GM12878 (cell line): ENCODE measurements around the gene PAXX. TPM values are rescaled to one million over a fixed set of nuclear protein-coding genes. Genes with fewer than 3 reads are reported as not detected.

Source experiments
- ATAC-seq: fragments of 200-7000 bp; cut with Tn5 transposase; 3 replicates; pipeline ENCODE4 v1.9.1; 2020; ENCODE audit warnings: mild to moderate bottlenecking, moderate library complexity
- BruUV-seq: library from RNA; stranded (reverse); fragments of 400-500 nt; replicated peaks from 2 replicates; lab custom pipeline; 2021; lab: Mats Ljungman, UMichigan
- CTCF ChIA-PET: fragments of 300-600 bp; sonication (Branson Sonifier 250); formaldehyde crosslinking; extraction: SDS; loops from one replicate; lab custom pipeline; 2021; ENCODE audit warnings: inconsistent platforms; lab: Yijun Ruan, JAX
- POLR2A ChIA-PET: fragments of 350-600 bp; formaldehyde crosslinking; extraction: SDS; loops from one replicate; lab custom pipeline; 2021; ENCODE audit warnings: inconsistent platforms; lab: Charles Lee
- RAD21 ChIA-PET: fragments of 300-600 bp; sonication (Branson Sonifier 250); formaldehyde crosslinking; loops from one replicate; lab custom pipeline; 2023; ENCODE audit warnings: antibody characterized with exemption; ENCODE audit not compliant: unreplicated experiment; lab: Charles Lee
- SMC1A ChIA-PET: fragments of 300-600 bp; sonication (Branson Sonifier 250); formaldehyde crosslinking; loops from one replicate; lab custom pipeline; 2023; ENCODE audit not compliant: unreplicated experiment, uncharacterized antibody; lab: Charles Lee
- DNase-seq: peaks from one replicate; pipeline ENCODE4 v3.0.0-alpha.2; 2011; ENCODE audit warnings: low read depth, low spot score
- FAIRE-seq: peaks from 3 replicates; lab custom pipeline; 2011; peaks lifted over from hg19 to GRCh38; lab: Jason Lieb, UNC
- H2AFZ ChIP-seq: 2 replicates; pipeline ENCODE4 v1.6.0; 2011; ENCODE audit warnings: low read depth, low read length, control low read depth; ENCODE audit not compliant: control insufficient read depth
- H3K27ac ChIP-seq: 2 replicates; pipeline ENCODE4 v1.5.1; 2011; ENCODE audit warnings: control low read depth; ENCODE audit not compliant: control insufficient read depth, insufficient read depth
- H3K27me3 ChIP-seq, 2 experiments: replicated peaks in 1 of 2; 2 replicates each; pipeline versions ENCODE4 v1.6.0 to v1.6.1; 2011; ENCODE audit warnings: low read length in 1 of 2; ENCODE audit not compliant: control insufficient read depth in 2 of 2, insufficient read depth in 2 of 2
- H3K36me3 ChIP-seq, 2 experiments: 2 replicates each; pipeline ENCODE4 v1.5.1; 2011; ENCODE audit warnings: low read length in 1 of 2; ENCODE audit not compliant: control insufficient read depth in 2 of 2, insufficient read depth in 2 of 2
- H3K4me1 ChIP-seq: 2 replicates; pipeline ENCODE4 v1.6.1; 2011; ENCODE audit warnings: mild to moderate bottlenecking, low read length, moderate library complexity, mixed read lengths; ENCODE audit not compliant: control insufficient read depth, insufficient read depth
- H3K4me2 ChIP-seq: 2 replicates; pipeline ENCODE4 v1.6.0; 2011; ENCODE audit warnings: control low read depth; ENCODE audit not compliant: control insufficient read depth, insufficient read depth
- H3K4me3 ChIP-seq: fragments of 200-600 bp; sonication (generic); 2 replicates; pipeline ENCODE4 v1.5.1; 2016
- H3K79me2 ChIP-seq: 2 replicates; pipeline ENCODE4 v1.6.0; 2011; ENCODE audit warnings: low read length; ENCODE audit not compliant: control insufficient read depth, insufficient read depth
- H3K9ac ChIP-seq: 2 replicates; pipeline ENCODE4 v1.8.0; 2011; ENCODE audit warnings: low read length, control low read depth, mixed read lengths; ENCODE audit not compliant: control insufficient read depth, insufficient read depth
- H3K9me3 ChIP-seq: replicated peaks from 3 replicates; pipeline ENCODE4 v1.5.1; 2011; ENCODE audit warnings: mild to moderate bottlenecking, low read length; ENCODE audit not compliant: control insufficient read depth, insufficient read depth
- H4K20me1 ChIP-seq: 2 replicates; pipeline ENCODE4 v1.6.0; 2011; ENCODE audit not compliant: control insufficient read depth, insufficient read depth
- CHD4 ChIP-seq: fragments of 200-600 bp; sonication (generic); IDR thresholded peaks from 2 replicates; pipeline ENCODE4 v1.6.1; 2016; ENCODE audit warnings: mild to moderate bottlenecking
- TCF3 ChIP-seq: IDR thresholded peaks from 2 replicates; pipeline ENCODE4 v1.6.1; 2012; ENCODE audit warnings: low read depth, mild to moderate bottlenecking, low read length, borderline replicate concordance; ENCODE audit not compliant: insufficient read depth
- whole genome bisulfite sequencing: methylation state at CpG from one replicate; pipeline ENCODE4 v1.1.6; 2016; ENCODE audit warnings: low lambda C conversion rate; ENCODE audit not compliant: insufficient replicate concordance, insufficient coverage; ENCODE audit errors: missing lambda C conversion rate; 5-methylcytosine and 5-hydroxymethylcytosine counted together
- in situ Hi-C: fragments of 300-500 bp; cut with MboI; formaldehyde crosslinking; loops from 9 replicates; pipeline ENCODE4 v1.14.3; 2018; ENCODE audit warnings: mixed read lengths
- intact Hi-C: fragments of 100-400 bp; cut with micrococcal nuclease; formaldehyde crosslinking; loops from one replicate; pipeline ENCODE4 v1.14.2; 2022; ENCODE audit not compliant: unreplicated experiment
- polyA plus RNA-seq, 11 experiments: library from polyadenylated mRNA; depleted of rRNA in 4 of 11; unstranded in 6 of 11; stranded (reverse) in 5 of 11; fragments of >200 nt; fragmentation: Nextera tagmentation in 4 of 11; fragmentation: Illumina TruSeq in 1 of 11; extraction: Ambion mirVana in 4 of 11; extraction: Trizol in 1 of 11; gene quantifications; 1 replicate in 1 of 11; 2 replicates in 10 of 11; pipeline versions ENCODE4 v1.2.1 to v1.2.3, GENCODE V29; 2011 to 2016; ENCODE audit warnings: inconsistent platforms in 2 of 11, missing spikeins in 2 of 11, low read depth in 1 of 11
- total RNA-seq, 4 experiments: library from RNA; depleted of rRNA in 3 of 4; stranded (reverse); fragments of >200 nt in 3 of 4; fragmentation: Illumina TruSeq in 1 of 4; extraction: Trizol in 1 of 4; gene quantifications; 2 replicates each; pipeline versions ENCODE4 v1.2.1 to v1.2.3, GENCODE V29; 2013 to 2021

PAXX gene
- total and polyA plus RNA-seq, 10 of the 15 experiments (the other 5 are each of a cell fraction or from before 2014, with no cell fraction given) = 0.18 to 60.6 (median 29.5) TPM

GRCh38 chr9:137034039-137034708 is 42.0 kb downstream of the PAXX start:
- Histone ChIP-seq H2AFZ (peak overlapping the region; percentile 33; the same call in 1 of the 2 replicates), H3K27ac (no peak overlapping the region), H3K9ac (no peak overlapping the region; the same call in 1 of the 2 replicates)
- RAD21 ChIA-PET = interaction anchor here (0.5 to 3.8 kb wide), 22 partner anchors 9 to 293 kb away, joined by 3 to 109 read pairs (median 6); partner anchors contain the start of genes AJM1, MAN1B1, SAPCD2 and TMEM141
- in situ Hi-C loops = no loop called here
- no peak for TF ChIP-seq CHD4
- 0 out of 2 replicates have a peak, but pooled peaks have one; percentile 26 for TF ChIP-seq TCF3
- TF ChIP-seq, all 136 proteins: peak for 1
- peak overlapping the region; percentile 79 for H3K4me2 ChIP-seq
- H3K9me3 ChIP-seq = no peaks in the 10 kb centered on the region
- peaks cover 42% of the 10 kb centered on the region for H3K4me1 ChIP-seq
- H3K4me3 ChIP-seq = peak overlapping the region; percentile 36; the same call in 1 of the 2 replicates
- DNase-seq = no peak
- peak; percentile 10 for ATAC-seq
- FAIRE-seq = no peak
- intact Hi-C loops = no loop called here
- 6% methylated on average over 12 of the region's 15 CpGs for WGBS
- H3K79me2 ChIP-seq = no peaks in the 10 kb centered on the region
- BruUV-seq = no TSS peak
- SMC1A ChIA-PET = interaction anchor here (0.9 to 5.2 kb wide), 17 partner anchors 13 to 268 kb away, joined by 3 to 77 read pairs (median 6); partner anchors contain the start of gene TMEM141
- H4K20me1 ChIP-seq = no peaks in the 10 kb centered on the region
- no peaks in the 10 kb centered on the region for H3K36me3 ChIP-seq
- POLR2A ChIA-PET = interaction anchor here (0.6 to 2.6 kb wide), 9 partner anchors 34 to 246 kb away, joined by 3 to 19 read pairs (median 4); partner anchors contain the start of genes MAN1B1, SAPCD2 and TMEM141
- CTCF ChIA-PET = interaction anchor here (0.7 to 4.4 kb wide), 43 partner anchors 8 to 266 kb away, joined by 3 to 163 read pairs (median 6); partner anchors contain the start of genes AJM1, CLIC3, FBXW5 and NPDC1
- no peaks in the 10 kb centered on the region for H3K27me3 ChIP-seq
